Activated T-cell treated with anti-CD3 and anti-CD28 coated beads for 48 hours (primary cell): ENCODE data around the gene CCR6.
"Not testable (repeated sequence)": the region's sequence is repeated elsewhere in the genome, so short reads cannot be mapped to it uniquely, and the experiment has no call there.

Experiments used
- DNase-seq: peaks from one replicate; pipeline ENCODE4 v3.0.0-alpha.2; 2020; ENCODE audit warnings: low read depth

CCR6 gene

GRCh38 chr6:167177271-167177670, 54.4 kb downstream of the CCR6 start:
- DNase-seq = not testable (repeated sequence)

- not testable (repeated sequence) for DNase-seq
Measured at GRCh38 chr6:167178896-167179655, 56.2 kb downstream of the CCR6 start.

- DNase-seq = not testable (repeated sequence)
Measured at GRCh38 chr6:167180086-167180485, 57.2 kb downstream of the CCR6 start.

GRCh38 chr6:167181351-167181750, 58.5 kb downstream of the CCR6 start:
- DNase-seq = not testable (repeated sequence)

- DNase-seq = not testable (repeated sequence)
Measured at GRCh38 chr6:167182913-167183314, 60.0 kb downstream of the CCR6 start.

- DNase-seq = not testable (repeated sequence)
Measured at GRCh38 chr6:167185101-167185500, 62.2 kb downstream of the CCR6 start.

GRCh38 chr6:167187275-167187674, 64.4 kb downstream of the CCR6 start:
- DNase-seq = not testable (repeated sequence)
